NB4 (cell line): ENCODE results near the gene RBBP6.
A peak's percentile ranks its signal among the peaks of the same experiment; 100 is the strongest.

ENCODE experiments used
- DNase-seq: peaks from one replicate; pipeline ENCODE4 v3.0.0; 2010; ENCODE audit warnings: low read depth
- H3K4me3 ChIP-seq: one replicate; pipeline ENCODE4 v1.5.1; 2011; ENCODE audit warnings: mild to moderate bottlenecking, low read depth, low read length, moderate library complexity
- CTCF ChIP-seq: IDR thresholded peaks from one replicate; pipeline ENCODE4 v1.5.1; 2012; ENCODE audit warnings: low read depth, low read length
- MYC ChIP-seq: IDR thresholded peaks from 2 replicates; pipeline ENCODE4 v1.6.1; 2011; ENCODE audit warnings: low read depth, low read length
- POLR2A ChIP-seq: IDR thresholded peaks from 2 replicates; pipeline ENCODE4 v1.6.1; 2011; ENCODE audit warnings: mild to moderate bottlenecking; ENCODE audit not compliant: insufficient read length; ENCODE audit errors: extremely low read depth
- TF ChIP-seq, protein P1 (sequence below): IDR thresholded peaks from 2 replicates; pipeline ENCODE4 v1.6.1; 2011; ENCODE audit warnings: low read depth, low read length

The RBBP6 gene

DNA sequence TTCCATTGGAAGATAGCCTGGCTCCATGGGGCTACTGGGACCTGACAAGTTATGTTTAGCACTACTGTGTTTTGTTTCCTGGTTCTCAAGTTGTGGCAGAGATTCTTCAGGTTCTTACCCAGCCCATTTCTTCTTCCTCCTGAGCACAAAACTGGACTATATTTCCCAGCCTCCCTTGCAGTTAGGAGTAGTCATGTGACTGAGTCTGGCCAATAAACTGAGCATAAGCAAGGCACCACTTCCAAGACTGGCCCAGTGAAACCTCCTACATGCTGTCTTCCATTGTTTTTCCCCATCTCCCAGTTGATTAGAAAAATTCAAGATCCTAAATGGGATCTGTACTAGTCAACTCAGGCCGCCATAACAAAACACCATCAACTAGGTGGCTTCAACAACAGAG, 28.2 kb upstream of the RBBP6 start:
- no peak for DNase-seq
- TF ChIP-seq, protein P1, sequence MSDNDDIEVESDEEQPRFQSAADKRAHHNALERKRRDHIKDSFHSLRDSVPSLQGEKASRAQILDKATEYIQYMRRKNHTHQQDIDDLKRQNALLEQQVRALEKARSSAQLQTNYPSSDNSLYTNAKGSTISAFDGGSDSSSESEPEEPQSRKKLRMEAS: no peak
- TF ChIP-seq POLR2A (no peak), CTCF (no peak), MYC (no peak)
- no peak overlapping the region for H3K4me3 ChIP-seq

- DNase-seq: no peak
- TF ChIP-seq, protein P1: no peak
- TF ChIP-seq CTCF: no peak
- TF ChIP-seq POLR2A: no peak
- no peak for TF ChIP-seq MYC
- no peak overlapping the region for H3K4me3 ChIP-seq
Measured at GRCh38 chr16:24511792-24512191, 27.6 kb upstream of the RBBP6 start.

DNA sequence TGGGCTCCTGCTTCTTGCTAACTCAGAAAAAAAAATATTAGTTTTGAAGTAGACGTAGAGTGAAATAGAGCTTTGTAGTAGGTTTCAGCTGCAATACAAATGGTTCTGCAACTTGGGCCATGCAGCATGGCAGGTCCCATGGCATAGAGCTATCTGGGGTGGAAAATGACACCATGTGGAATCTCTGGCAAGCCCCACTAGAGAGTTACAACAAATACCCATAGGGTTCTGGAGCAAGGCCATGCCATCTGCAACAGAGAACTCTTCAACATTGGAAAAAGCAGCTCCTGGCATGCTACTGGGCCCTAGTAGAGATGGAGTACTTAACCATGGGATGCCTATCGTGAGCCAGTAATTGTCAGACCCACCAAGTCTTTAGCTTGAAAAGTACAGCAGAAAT, 25.3 kb upstream of the RBBP6 start:
- TF ChIP-seq CTCF (no peak), MYC (no peak), POLR2A (no peak)
- TF ChIP-seq, protein P1: no peak
- DNase-seq: no peak
- H3K4me3 ChIP-seq: no peak overlapping the region

- no peak overlapping the region for H3K4me3 ChIP-seq
- no peak for DNase-seq
- TF ChIP-seq, protein P1: no peak
- no peak for TF ChIP-seq CTCF
- no peak for TF ChIP-seq POLR2A
- TF ChIP-seq MYC: no peak
Measured at GRCh38 chr16:24515186-24515585, 24.2 kb upstream of the RBBP6 start.

GRCh38 chr16:24516900-24517669, 22.3 kb upstream of the RBBP6 start:
- no peak for TF ChIP-seq POLR2A
- peak; percentile 82 for TF ChIP-seq CTCF
- 0 out of 2 replicates have a peak, but pooled peaks have one; percentile 32 for TF ChIP-seq MYC
- TF ChIP-seq, protein P1: 0 out of 2 replicates have a peak, but pooled peaks have one; percentile 25
- H3K4me3 ChIP-seq: no peak overlapping the region
- DNase-seq: peak; percentile 81

DNA sequence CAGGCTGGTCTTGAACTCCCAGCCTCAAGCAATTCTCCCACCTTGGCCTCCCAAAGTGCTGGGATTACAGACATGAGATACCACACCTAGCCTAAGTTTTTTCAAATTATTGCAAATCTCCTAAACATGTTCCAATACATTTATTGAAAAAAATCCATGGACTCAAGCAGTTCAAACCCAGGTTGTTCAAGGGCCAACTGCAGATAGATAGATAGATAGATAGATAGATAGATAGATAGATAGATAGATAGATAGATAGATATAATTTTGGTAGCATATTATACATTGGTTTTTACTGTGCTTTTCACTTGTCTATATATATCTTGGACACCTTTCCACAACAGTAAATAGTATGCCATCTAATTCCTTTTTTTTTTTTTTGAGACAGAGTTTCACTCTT, 20.9 kb upstream of the RBBP6 start:
- no peak for DNase-seq
- no peak overlapping the region for H3K4me3 ChIP-seq
- TF ChIP-seq CTCF (no peak), MYC (no peak), POLR2A (no peak)
- TF ChIP-seq, protein P1: no peak
